GM18519 (cell line): ENCODE results near the gene MYBPHL.

ENCODE experiments used
- ATAC-seq: cut with Tn5 transposase; IDR thresholded peaks from one replicate; pipeline ENCODE4 v1.9.1; 2021; ENCODE audit warnings: mild to moderate bottlenecking, moderate library complexity; ENCODE audit not compliant: unreplicated experiment, low FRiP score

MYBPHL gene

GRCh38 chr1:109281680-109282496 is 24.9 kb downstream of the MYBPHL start:
- ATAC-seq = no peak

- no peak for ATAC-seq
Observed at GRCh38 chr1:109280862-109281261, 25.9 kb downstream of the MYBPHL start.

GRCh38 chr1:109279615-109280278 is 27.1 kb downstream of the MYBPHL start:
- ATAC-seq = no peak

- ATAC-seq = no peak
Observed at GRCh38 chr1:109277434-109278204, 29.2 kb downstream of the MYBPHL start.

GRCh38 chr1:109275706-109276345 is 31.0 kb downstream of the MYBPHL start:
- ATAC-seq = no peak

GRCh38 chr1:109274533-109275476 is 32.0 kb downstream of the MYBPHL start:
- ATAC-seq = no peak

GRCh38 chr1:109273570-109274288 is 33.1 kb downstream of the MYBPHL start:
- no peak for ATAC-seq

- ATAC-seq = no peak
Observed at GRCh38 chr1:109272831-109273547, 33.8 kb downstream of the MYBPHL start.

GRCh38 chr1:109272021-109272799 is 34.6 kb downstream of the MYBPHL start:
- ATAC-seq = no peak

GRCh38 chr1:109271458-109271857 is 35.4 kb downstream of the MYBPHL start:
- ATAC-seq = no peak

GRCh38 chr1:109270623-109271317 is 36.0 kb downstream of the MYBPHL start:
- no peak for ATAC-seq

GRCh38 chr1:109269981-109270622 is 36.7 kb downstream of the MYBPHL start:
- ATAC-seq = no peak

- no peak for ATAC-seq
Observed at GRCh38 chr1:109269212-109269980, 37.4 kb downstream of the MYBPHL start.

- ATAC-seq = no peak
Observed at GRCh38 chr1:109268431-109269211, 38.2 kb downstream of the MYBPHL start.

- ATAC-seq = no peak
Observed at GRCh38 chr1:109267743-109268300, 39.0 kb downstream of the MYBPHL start.
